ENCODE data around the gene GIGYF2.

Gene GIGYF2

GRCh38 chr2:232757905-232758304 is 60.8 kb downstream of the GIGYF2 start:
- DNase-seq (ENCODE audit: low read depth in 2 of 2, low spot score in 1 of 2) = no peak

GRCh38 chr2:232761301-232761907 is 64.3 kb downstream of the GIGYF2 start:
- DNase-seq (ENCODE audit: low read depth in 2 of 2, low spot score in 1 of 2) = no peak

- no peak for DNase-seq (ENCODE audit: low read depth in 2 of 2, low spot score in 1 of 2)
These were observed 70.7 kb downstream of the GIGYF2 start for GRCh38 chr2:232767866-232768265.

- no peak for DNase-seq (ENCODE audit: low read depth in 2 of 2, low spot score in 1 of 2)
These were observed 73.1 kb downstream of the GIGYF2 start for GRCh38 chr2:232770207-232770606.

- no peak for DNase-seq (ENCODE audit: low read depth in 2 of 2, low spot score in 1 of 2)
These were observed 74.7 kb downstream of the GIGYF2 start for GRCh38 chr2:232771870-232772269.

- no peak for DNase-seq (ENCODE audit: low read depth in 2 of 2, low spot score in 1 of 2)
These were observed 75.4 kb downstream of the GIGYF2 start for GRCh38 chr2:232772531-232772930.

GRCh38 chr2:232773815-232774214 is 76.7 kb downstream of the GIGYF2 start:
- no peak for DNase-seq (ENCODE audit: low read depth in 2 of 2, low spot score in 1 of 2)

GRCh38 chr2:232776435-232776834 is 79.3 kb downstream of the GIGYF2 start, which contains the start of gene KCNJ13:
Gene KCNJ13, minus strand, starts transcription at chr2:232776565. Its CDS starts 5,203 bp downstream, at chr2:232771362.
- no peak for DNase-seq (ENCODE audit: low read depth in 2 of 2, low spot score in 1 of 2)

GRCh38 chr2:232777276-232777675 is 80.1 kb downstream of the GIGYF2 start:
- no peak for DNase-seq (ENCODE audit: low read depth in 2 of 2, low spot score in 1 of 2)

- DNase-seq (ENCODE audit: low read depth in 2 of 2, low spot score in 1 of 2) = no peak
These were observed 82.3 kb downstream of the GIGYF2 start for GRCh38 chr2:232779465-232779864.

GRCh38 chr2:232779934-232780333 is 82.8 kb downstream of the GIGYF2 start:
- no peak for DNase-seq (ENCODE audit: low read depth in 2 of 2, low spot score in 1 of 2)

- no peak for DNase-seq (ENCODE audit: low read depth in 2 of 2, low spot score in 1 of 2)
These were observed 84.6 kb downstream of the GIGYF2 start for GRCh38 chr2:232781765-232782164.

GRCh38 chr2:232783278-232783677 is 86.1 kb downstream of the GIGYF2 start:
- DNase-seq (ENCODE audit: low read depth in 2 of 2, low spot score in 1 of 2) = no peak

- DNase-seq (ENCODE audit: low read depth in 2 of 2, low spot score in 1 of 2) = no peak
These were observed 90.7 kb downstream of the GIGYF2 start for GRCh38 chr2:232787806-232788205.

GRCh38 chr2:232789082-232789481 is 92.0 kb downstream of the GIGYF2 start:
- no peak for DNase-seq (ENCODE audit: low read depth in 2 of 2, low spot score in 1 of 2)

- DNase-seq (ENCODE audit: low read depth in 2 of 2, low spot score in 1 of 2) = no peak
These were observed 94.4 kb downstream of the GIGYF2 start for GRCh38 chr2:232791518-232791917.

GRCh38 chr2:232793271-232793670 is 96.1 kb downstream of the GIGYF2 start:
- no peak for DNase-seq (ENCODE audit: low read depth in 2 of 2, low spot score in 1 of 2)

- DNase-seq (ENCODE audit: low read depth in 2 of 2, low spot score in 1 of 2) = no peak
These were observed 97.8 kb downstream of the GIGYF2 start for GRCh38 chr2:232794981-232795380.

GRCh38 chr2:232795920-232796319 is 98.8 kb downstream of the GIGYF2 start:
- no peak for DNase-seq (ENCODE audit: low read depth in 2 of 2, low spot score in 1 of 2)

GRCh38 chr2:232798187-232798586 is 101.1 kb downstream of the GIGYF2 start:
- no peak for DNase-seq (ENCODE audit: low read depth in 2 of 2, low spot score in 1 of 2)

- DNase-seq (ENCODE audit: low read depth in 2 of 2, low spot score in 1 of 2) = no peak
These were observed 103.0 kb downstream of the GIGYF2 start for GRCh38 chr2:232800166-232800565.

GRCh38 chr2:232802091-232802490 is 105.0 kb downstream of the GIGYF2 start:
- DNase-seq (ENCODE audit: low read depth in 2 of 2, low spot score in 1 of 2) = no peak

- DNase-seq (ENCODE audit: low read depth in 2 of 2, low spot score in 1 of 2) = no peak
These were observed 112.4 kb downstream of the GIGYF2 start for GRCh38 chr2:232809349-232810124.

All from stimulated activated CD8-positive, alpha-beta memory T cell treated with anti-CD3 and anti-CD28 coated beads, Interleukin-4, amount 100 ng/mL, for 4 hours (primary cell).